HG02798 (cell line): Measurements from ENCODE around the gene HDAC1.
"Not testable (repeated sequence)": the region's sequence is repeated elsewhere in the genome, so short reads cannot be mapped to it uniquely, and the experiment has no call there.

Source experiments
- ATAC-seq: cut with Tn5 transposase; IDR thresholded peaks from one replicate; pipeline ENCODE4 v1.9.1; 2021; ENCODE audit warnings: mild to moderate bottlenecking; ENCODE audit not compliant: unreplicated experiment, poor library complexity

HDAC1 gene

GRCh38 chr1:32291708-32292538, at the start of gene HDAC1:
Gene HDAC1 (plus strand): TSS chr1:32292083. CDS start chr1:32292170, 87 bp downstream.
- ATAC-seq: peak; percentile 97

GRCh38 chr1:32242341-32242851, 49.5 kb upstream of the HDAC1 start:
- ATAC-seq: no peak

GRCh38 chr1:32246888-32247273, 45.0 kb upstream of the HDAC1 start, which contains the start of gene FAM167B:
Gene FAM167B (plus strand): TSS chr1:32247222. CDS start chr1:32247422, 200 bp downstream.
- ATAC-seq: no peak

GRCh38 chr1:32247452-32247851, 44.4 kb upstream of the HDAC1 start:
- no peak for ATAC-seq

GRCh38 chr1:32247983-32248889, 43.6 kb upstream of the HDAC1 start:
- ATAC-seq: peak; percentile 43

GRCh38 chr1:32249831-32250525, 41.9 kb upstream of the HDAC1 start:
- ATAC-seq: peak; percentile 57

- no peak for ATAC-seq
Measured at GRCh38 chr1:32250893-32251716, 40.8 kb upstream of the HDAC1 start, which contains the start of gene LCK. Gene LCK (plus strand): TSS chr1:32251265. CDS start chr1:32274330, 23,065 bp downstream.

GRCh38 chr1:32255072-32256071, 36.5 kb upstream of the HDAC1 start:
- no peak for ATAC-seq

GRCh38 chr1:32256473-32257226, 35.2 kb upstream of the HDAC1 start:
- ATAC-seq: no peak

GRCh38 chr1:32257227-32257508, 34.7 kb upstream of the HDAC1 start:
- no peak for ATAC-seq

- not testable (repeated sequence) for ATAC-seq
Measured at GRCh38 chr1:32263236-32263593, 28.7 kb upstream of the HDAC1 start.

- no peak for ATAC-seq
Measured at GRCh38 chr1:32263744-32264143, 28.1 kb upstream of the HDAC1 start.

GRCh38 chr1:32265846-32266245, 26.0 kb upstream of the HDAC1 start:
- no peak for ATAC-seq

- no peak for ATAC-seq
Measured at GRCh38 chr1:32266921-32267591, 24.8 kb upstream of the HDAC1 start.

- ATAC-seq: no peak
Measured at GRCh38 chr1:32269744-32270143, 22.1 kb upstream of the HDAC1 start.

GRCh38 chr1:32272557-32273390, 19.1 kb upstream of the HDAC1 start:
- no peak for ATAC-seq
